ENCODE results near the gene QRICH1.

The QRICH1 gene

DNA sequence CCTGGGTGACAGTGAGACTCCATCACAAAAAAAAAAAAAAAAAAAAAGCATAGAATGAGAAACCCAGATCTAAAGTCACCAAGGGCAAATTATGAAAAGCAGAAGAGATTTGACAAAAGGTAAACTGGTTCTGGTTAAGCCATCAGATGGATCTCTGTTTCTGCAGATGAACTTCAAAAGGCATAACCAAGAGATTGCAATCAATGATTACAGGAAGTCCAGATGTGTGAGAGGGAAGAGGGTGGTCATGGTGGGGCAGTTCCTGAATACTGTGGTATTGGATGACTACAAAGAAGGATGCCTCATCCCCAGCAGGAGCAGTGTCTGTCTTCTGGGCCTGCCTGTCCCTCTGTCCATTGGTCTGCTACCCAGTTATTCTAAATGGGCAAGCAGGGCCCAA lies 100.0 kb downstream of the QRICH1 start:
- no peak for DNase-seq

GRCh38 chr3:48991851-48992545 lies 101.9 kb downstream of the QRICH1 start:
- DNase-seq: no peak

DNA sequence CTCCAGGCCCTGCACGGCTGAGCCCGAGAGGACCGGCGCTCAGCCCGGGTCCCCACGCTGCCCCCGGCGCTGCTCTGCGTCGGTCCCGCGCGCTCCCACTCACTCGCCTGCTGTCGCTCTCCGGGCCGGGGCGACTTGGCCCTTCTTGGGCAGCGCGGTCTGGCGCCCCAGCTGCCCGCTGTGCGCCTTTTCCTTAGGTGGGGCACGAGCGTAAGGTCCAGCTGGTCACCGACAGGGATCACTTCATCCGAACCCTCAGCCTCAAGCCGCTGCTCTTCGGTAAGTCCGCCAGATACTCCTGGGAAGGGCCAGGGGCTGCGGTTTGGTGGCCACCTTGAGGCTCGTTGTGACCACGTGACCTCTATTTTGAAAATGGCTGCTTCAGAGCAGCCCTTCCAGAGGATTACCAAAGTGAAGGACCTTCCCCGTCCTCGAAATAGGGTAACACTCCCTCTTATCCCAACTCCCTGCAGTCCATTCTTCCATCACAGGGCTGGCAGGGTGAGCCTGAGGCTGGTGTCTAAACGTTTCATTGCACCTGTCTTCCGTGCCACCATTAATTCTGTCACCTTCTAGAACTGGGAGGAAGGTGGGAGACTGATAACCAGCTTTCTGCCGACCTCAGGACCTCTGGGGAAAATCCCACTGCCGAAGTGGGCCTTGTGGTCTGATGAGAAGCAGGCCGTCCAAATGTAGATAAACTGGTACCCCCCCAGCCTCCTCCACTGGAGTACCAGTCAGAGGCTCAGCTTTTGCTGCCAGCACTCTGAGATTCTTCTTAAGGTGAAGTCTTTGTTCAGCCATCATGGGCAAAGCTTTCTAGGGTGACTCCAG lies 103.0 kb downstream of the QRICH1 start:
- no peak for DNase-seq

- DNase-seq: no peak
These were observed 103.9 kb downstream of the QRICH1 start, which contains the start of gene P4HTM for GRCh38 chr3:48989796-48990635. Gene P4HTM, plus strand, starts transcription at chr3:48990241. Its CDS starts 16 bp downstream, at chr3:48990257.

GRCh38 chr3:48989126-48989795 lies 104.6 kb downstream of the QRICH1 start:
- DNase-seq: no peak

- no peak for DNase-seq
These were observed 108.0 kb downstream of the QRICH1 start for GRCh38 chr3:48985831-48986376.

- no peak for DNase-seq
These were observed 109.2 kb downstream of the QRICH1 start for GRCh38 chr3:48984663-48985062.

- no peak for DNase-seq
These were observed 110.8 kb downstream of the QRICH1 start for GRCh38 chr3:48983096-48983495.

DNA sequence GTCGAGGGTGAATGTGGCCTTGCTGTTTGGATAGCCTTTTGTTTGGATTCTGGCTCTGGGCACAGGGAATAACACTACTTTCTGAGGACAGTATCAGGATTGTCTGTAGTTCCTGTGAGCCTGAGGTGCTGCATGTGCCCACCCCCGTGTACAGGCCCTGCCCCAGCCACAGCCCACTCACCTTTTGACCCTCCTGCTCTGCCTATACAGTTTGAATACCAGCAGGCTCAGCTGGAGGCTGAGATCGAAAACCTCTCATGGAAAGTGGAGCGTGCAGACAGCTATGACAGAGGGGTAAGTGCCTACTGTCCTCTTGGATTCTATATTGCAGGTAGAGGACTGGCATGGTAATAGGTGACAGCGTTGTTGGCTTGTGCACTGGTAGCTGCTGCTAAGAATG lies 111.2 kb downstream of the QRICH1 start:
- no peak for DNase-seq

GRCh38 chr3:48982016-48982415 lies 111.9 kb downstream of the QRICH1 start:
- DNase-seq: no peak

DNA sequence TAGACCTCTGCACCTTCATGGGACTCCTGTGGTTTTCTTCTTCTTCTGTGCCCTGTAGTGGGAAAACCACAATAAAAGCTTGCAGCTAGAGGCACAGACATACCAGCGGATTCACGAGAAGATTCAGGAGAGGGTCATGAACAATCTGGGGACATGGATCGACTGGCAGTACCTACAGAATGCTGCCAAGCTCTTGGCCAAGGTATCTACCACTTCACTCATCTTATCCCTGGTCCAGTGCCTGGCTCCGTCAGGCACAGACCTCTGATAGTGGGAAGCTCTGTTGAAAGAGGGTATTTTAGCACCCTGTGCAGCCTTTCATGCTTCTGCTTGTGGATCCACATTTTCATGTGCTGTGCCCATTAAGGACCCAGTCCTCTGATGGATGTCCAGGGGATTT lies 113.6 kb downstream of the QRICH1 start:
- no peak for DNase-seq
